GM21529 (cell line): ENCODE measurements around the gene MCTS1.
A peak's percentile ranks its signal among the peaks of the same experiment; 100 is the strongest.
"Not testable (repeated sequence)": the region's sequence is repeated elsewhere in the genome, so short reads cannot be mapped to it uniquely, and the experiment has no call there.

Experiments used
- ATAC-seq: cut with Tn5 transposase; IDR thresholded peaks from one replicate; pipeline ENCODE4 v1.9.1; 2021; ENCODE audit not compliant: unreplicated experiment

MCTS1 gene

GRCh38 chrX:120603707-120604360 is at the start of gene MCTS1:
MCTS1 (plus strand) TSS chrX:120604101; CDS start chrX:120604237, 136 bp downstream.
- ATAC-seq = peak; percentile 90

DNA sequence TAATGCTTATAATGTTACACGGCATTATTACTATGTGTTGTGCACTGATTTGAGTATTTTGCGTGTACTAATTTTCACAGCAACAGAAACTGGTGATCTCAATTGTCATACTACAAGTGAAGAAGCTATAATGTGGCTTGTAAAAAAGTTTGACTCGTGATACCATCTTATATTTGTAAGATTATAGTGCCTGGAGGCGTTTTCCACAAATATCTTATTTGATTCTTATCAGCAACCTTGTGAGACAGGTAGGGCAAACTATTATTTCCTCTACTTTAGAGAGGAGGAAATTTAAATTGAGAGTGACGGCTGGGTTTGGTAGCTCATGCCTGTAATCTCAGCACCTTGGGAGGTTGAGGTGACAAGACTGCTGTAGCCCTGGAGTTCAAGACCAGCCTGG is 47.6 kb upstream of the MCTS1 start:
- no peak for ATAC-seq

- no peak for ATAC-seq
These were observed 44.1 kb upstream of the MCTS1 start for GRCh38 chrX:120559804-120560203.

- peak; percentile 38 for ATAC-seq
These were observed 43.5 kb upstream of the MCTS1 start for GRCh38 chrX:120560405-120560841.

DNA sequence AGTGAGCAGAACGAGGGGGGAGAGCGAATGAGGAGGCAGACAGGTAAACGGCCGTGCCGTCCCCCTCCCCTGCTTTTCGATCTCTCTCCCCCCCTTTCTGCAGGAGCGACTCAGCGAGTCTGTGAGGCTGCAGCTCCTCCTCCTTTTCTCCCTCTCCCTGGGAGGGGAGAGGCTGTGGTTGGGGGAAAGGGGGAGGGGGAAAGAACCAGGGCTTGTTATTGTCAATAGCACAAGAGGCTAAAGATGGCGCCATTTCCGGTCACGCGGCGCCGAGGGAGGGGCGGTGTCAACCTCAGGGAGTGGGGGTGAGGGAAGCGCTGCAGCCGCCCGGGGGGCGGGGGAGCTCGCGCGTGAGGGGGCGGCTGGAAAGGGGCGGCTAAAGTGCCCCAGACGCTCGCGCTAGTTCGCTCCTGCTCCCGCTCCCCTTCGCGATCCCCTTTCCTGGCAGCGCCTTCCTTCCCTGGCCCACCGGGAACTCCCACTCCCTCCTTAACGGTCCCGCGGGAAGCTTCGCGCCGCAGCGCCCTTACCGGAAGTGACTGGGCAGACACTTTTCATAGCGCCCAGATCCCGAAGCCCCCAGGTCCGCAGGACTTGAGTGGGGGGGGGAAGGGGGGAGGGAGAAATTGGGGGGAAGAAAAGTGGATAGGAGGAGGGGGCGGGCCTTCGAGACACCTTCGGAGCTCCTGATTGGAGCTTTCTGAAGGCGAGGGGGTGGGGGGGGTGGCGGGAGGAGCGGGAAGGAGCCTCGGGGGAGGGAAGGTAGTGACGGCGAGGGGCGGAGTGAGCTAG is 42.9 kb upstream of the MCTS1 start, which contains the start of gene CUL4B:
TSS of gene CUL4B (minus strand) at position 121 of the 792 bp plus-strand sequence. CDS start 324 bp downstream, outside the sequence.
- ATAC-seq = peak; percentile 78

DNA sequence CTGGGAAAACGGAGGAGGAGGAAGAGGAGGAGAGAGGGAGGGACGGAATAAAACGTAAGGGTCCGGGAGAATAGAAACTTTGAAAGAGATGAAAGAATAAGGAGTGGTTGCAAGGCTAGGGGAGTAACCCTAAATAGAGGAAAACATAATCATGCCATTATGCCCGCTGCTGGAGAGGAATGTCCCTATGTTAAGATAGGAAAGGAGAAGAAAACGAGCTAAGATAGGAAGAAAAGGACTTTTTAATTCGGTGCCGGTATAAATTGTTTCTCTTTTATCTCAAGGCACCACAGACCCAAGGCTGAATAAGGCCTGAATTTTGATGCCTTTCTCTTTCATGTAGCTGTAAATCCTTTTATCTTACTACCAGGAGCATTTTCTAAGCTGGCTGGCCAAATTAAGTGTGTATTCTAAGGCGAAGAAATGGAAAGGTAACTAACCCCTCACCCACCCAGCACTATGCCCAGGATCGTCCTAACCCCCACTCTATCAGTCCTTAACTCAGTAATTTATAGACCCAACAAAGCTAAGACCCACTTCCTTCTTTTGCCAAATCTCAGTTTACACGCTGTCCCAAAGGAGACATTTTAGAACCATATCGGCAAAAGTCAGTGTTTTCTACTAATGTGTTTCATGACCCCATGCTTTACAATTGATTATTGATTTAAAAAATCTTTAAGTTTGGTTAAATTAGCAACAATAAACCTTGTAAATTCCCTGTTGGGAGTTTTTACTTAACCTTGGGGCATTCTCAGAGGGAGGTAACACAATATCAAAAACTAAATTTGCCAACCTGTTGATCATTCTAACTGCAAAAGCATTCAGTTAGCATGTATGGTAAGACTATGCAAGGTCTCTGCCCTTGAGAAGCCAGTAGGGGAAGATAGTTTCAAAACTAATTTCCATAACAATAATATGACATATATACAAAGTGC is 42.0 kb upstream of the MCTS1 start:
- no peak for ATAC-seq

GRCh38 chrX:120562569-120562926 is 41.4 kb upstream of the MCTS1 start:
- ATAC-seq = no peak

- ATAC-seq = no peak
These were observed 39.0 kb upstream of the MCTS1 start for GRCh38 chrX:120564925-120565324.

DNA sequence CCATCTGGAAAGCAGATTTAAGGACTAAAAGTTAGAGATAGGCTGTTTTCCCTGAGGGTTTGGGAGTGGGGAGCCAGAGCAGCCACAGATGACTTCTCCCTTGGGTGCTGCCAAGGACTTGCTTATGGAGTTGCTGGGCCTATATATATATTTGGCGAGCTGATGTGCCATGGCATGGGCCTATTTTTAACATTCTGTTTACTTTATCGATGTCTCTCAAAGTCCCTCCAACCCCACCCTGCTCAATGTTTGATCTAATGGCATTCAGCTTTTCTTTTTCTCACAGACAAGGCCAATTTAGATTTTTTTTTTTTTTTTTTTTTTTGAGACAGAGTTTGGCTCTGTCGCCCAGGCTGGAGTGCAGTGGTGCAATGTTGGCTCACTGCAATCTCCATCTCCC is 37.1 kb upstream of the MCTS1 start:
- no peak for ATAC-seq

GRCh38 chrX:120568035-120568434 is 35.9 kb upstream of the MCTS1 start:
- no peak for ATAC-seq

- no peak for ATAC-seq
These were observed 35.3 kb upstream of the MCTS1 start for GRCh38 chrX:120568609-120569008.

DNA sequence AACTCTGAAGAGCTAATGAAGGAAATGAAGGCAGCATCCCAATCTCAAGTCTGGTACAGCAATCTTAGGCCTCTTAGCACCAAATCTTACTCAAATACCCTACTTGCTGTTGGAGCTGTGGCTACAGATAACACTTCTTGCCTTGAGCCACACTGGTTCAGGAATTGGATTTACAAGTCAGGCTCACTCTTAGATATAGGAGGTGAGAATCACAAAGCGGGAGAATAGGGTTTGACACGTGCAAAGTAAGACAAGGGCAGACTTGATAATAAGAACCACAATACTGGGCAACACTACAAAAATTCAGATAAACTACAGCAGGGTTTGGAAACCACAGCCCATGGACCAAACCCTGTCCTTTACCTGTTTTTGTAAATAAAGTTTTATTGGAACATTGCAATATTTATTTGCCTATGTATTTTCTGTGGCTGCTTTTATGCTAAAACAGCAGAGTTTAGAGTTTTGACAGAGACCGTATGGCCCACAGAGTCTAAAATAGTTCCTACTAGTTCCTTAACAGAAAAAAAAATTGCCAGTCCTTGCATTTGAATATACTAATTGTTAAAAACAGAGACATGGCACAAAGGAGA is 33.8 kb upstream of the MCTS1 start:
- no peak for ATAC-seq

- not testable (repeated sequence) for ATAC-seq
These were observed 30.1 kb upstream of the MCTS1 start for GRCh38 chrX:120573806-120574205.

- ATAC-seq = no peak
These were observed 28.4 kb upstream of the MCTS1 start for GRCh38 chrX:120575379-120576114.

- ATAC-seq = no peak
These were observed 18.2 kb upstream of the MCTS1 start for GRCh38 chrX:120585702-120586101.

DNA sequence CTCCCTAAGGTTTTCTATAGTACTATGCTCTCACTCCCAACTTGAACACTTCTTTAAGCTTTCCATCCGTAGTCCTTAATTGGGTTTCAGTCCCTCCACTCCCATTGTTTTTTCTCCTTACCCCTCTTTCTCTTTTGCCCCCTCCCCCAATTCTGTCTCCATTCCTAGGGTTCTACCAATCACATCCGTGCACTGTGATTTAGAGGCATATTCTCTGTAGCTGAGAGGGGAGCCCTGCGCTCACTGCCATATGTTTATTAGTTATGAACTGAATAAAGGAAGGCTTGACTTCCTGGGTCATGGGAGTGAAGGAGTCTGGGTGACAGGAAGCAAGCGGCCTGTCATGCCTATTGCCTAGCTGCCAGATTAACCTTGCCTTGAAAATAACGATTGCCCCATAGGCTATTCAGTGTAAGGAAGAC is 471 bp downstream of the MCTS1 start:
- ATAC-seq = peak; percentile 62

GRCh38 chrX:120612086-120612485 is 8.2 kb downstream of the MCTS1 start:
- ATAC-seq = no peak

- ATAC-seq = no peak
These were observed 10.9 kb downstream of the MCTS1 start for GRCh38 chrX:120614816-120615215.

GRCh38 chrX:120617996-120618630 is 14.2 kb downstream of the MCTS1 start:
- ATAC-seq = peak; percentile 73

- no peak for ATAC-seq
These were observed 21.5 kb downstream of the MCTS1 start for GRCh38 chrX:120625371-120625770.
